Measurements from ENCODE around the gene CBLC.

The CBLC gene

DNA sequence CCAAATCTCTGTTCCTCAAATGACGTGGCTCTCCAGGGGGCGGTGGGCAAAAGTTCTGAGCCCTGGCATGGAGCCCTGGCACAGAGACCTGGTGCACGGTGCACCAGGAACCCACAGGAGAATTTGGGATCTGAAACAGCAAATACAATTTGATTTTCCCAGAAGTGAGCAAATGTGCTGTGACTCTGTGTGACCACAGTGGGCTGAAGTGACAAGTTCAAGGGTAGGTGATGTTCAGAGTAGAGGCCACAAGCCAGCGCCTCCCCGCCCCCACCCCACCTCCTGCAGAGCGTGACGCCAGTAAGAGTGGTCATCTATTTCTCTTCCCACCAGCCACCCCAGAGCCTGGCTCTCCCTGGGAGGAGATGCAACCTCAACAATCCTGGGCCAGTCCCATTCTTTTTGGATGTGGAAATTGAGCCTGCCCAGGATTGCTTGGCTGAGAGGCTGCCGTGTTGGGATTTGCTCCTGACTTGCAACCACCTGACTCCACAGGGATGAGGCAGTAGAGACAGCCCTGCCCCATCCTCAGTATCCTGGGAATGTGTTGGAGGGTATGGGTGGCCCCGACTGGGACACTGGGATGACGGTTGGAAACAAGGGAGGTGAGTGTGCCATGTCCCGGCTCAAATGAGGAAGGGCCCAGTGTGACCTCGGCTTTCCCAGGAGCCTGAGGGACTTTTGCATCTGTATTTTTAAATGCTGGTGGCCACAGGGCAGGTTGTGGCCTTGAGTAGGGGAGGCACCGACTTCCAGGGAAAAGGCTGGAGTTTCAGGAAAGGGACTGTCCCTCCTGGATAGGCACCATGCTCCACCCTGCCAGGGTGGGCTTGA is 40.2 kb upstream of the CBLC start:
- no peak overlapping the region for H4K8ac ChIP-seq (ENCODE audit: low read depth, low read length)
- no CpG with 5 or more reads among the region's 13 CpGs for whole genome bisulfite sequencing, 2 donors (ENCODE audit: extremely low coverage in 2 of 2, insufficient read length in 2 of 2, insufficient replicate concordance in 1 of 2)
- H3K36me3 ChIP-seq (replicated peaks in 1 of 2; ENCODE audit: control insufficient read depth in 2 of 2, insufficient read depth in 2 of 2, low read length in 2 of 2), result no peaks in the 10 kb centered on the region
- H3K27ac ChIP-seq (replicated peaks; ENCODE audit: low read length), result no peak overlapping the region
- no peak overlapping the region for H2BK120ac ChIP-seq (ENCODE audit: low read depth, low read length)
- H2AK5ac ChIP-seq (ENCODE audit: low read depth, low read length), result no peak overlapping the region
- H3K4me3 ChIP-seq (ENCODE audit: low read length in 2 of 2), result no peak overlapping the region
- DNase-seq (ENCODE audit: low spot score), result no peak
- H3K14ac ChIP-seq (ENCODE audit: low read length), result no peak overlapping the region
- peaks cover 2 to 5% of the 10 kb centered on the region in 2 donors for H3K4me1 ChIP-seq (ENCODE audit: control insufficient read depth in 2 of 2, insufficient read depth in 1 of 2, low read depth in 1 of 2, low read length in 2 of 2)
- H2BK12ac ChIP-seq (ENCODE audit: low read length), result no peak overlapping the region
- H3K18ac ChIP-seq (ENCODE audit: low read length), result peak overlapping the region; percentile 6
- H3K79me1 ChIP-seq (ENCODE audit: low read depth, low read length), result no peaks in the 10 kb centered on the region
- H3K23ac ChIP-seq (ENCODE audit: low read depth, low read length, poor library complexity), result no peak overlapping the region
- no peak overlapping the region for H2BK15ac ChIP-seq (ENCODE audit: low read length)
- peaks cover 0 to 21% (median 0%) of the 10 kb centered on the region in 3 experiments for H3K27me3 ChIP-seq (ENCODE audit: control insufficient read depth in 3 of 3, insufficient read depth in 3 of 3, low read depth in 1 of 3, low read length in 3 of 3)
- H3K9me3 ChIP-seq (replicated peaks in 1 of 2; ENCODE audit: control insufficient read depth in 2 of 2, insufficient read depth in 1 of 2, low read depth in 1 of 2, low read length in 2 of 2), result peaks cover 0 to 1% of the 10 kb centered on the region in 2 donors
- H3K9ac ChIP-seq (ENCODE audit: low read depth, low read length, poor library complexity), result no peak overlapping the region
- H3K4me2 ChIP-seq (ENCODE audit: insufficient read depth, low read length, poor library complexity, severe bottlenecking), result no peak overlapping the region
- H2AFZ ChIP-seq (ENCODE audit: low read length), result no peak overlapping the region
- no peak overlapping the region for H3K4ac ChIP-seq (ENCODE audit: low read length)
- no peak overlapping the region for H4K91ac ChIP-seq (ENCODE audit: low read depth, low read length, poor library complexity)
- H2BK5ac ChIP-seq (ENCODE audit: low read length), result no peak overlapping the region

DNA sequence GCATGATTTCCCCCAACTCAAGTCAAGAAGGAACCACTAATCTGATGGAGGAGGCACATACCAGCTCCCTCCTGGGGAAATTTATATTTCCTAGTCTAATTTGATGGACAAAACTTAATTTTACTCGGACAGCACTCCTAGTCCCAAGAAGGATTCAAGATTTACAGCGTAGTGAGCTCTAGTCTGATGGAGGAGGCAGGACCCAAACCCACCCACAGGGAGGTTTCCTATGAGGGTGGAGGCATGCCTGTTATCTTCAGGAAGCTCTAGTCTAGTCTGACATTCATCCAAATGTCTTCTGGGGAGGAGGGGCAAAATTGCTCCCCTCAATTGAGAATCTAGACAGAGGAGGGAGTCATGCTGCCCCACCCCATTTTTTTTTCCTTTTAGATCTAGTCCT is 39.6 kb upstream of the CBLC start:
- no peak overlapping the region for H2BK120ac ChIP-seq (ENCODE audit: low read depth, low read length)
- no peak overlapping the region for H2BK12ac ChIP-seq (ENCODE audit: low read length)
- H2AK5ac ChIP-seq (ENCODE audit: low read depth, low read length), result no peak overlapping the region
- H3K36me3 ChIP-seq (replicated peaks in 1 of 2; ENCODE audit: control insufficient read depth in 2 of 2, insufficient read depth in 2 of 2, low read length in 2 of 2), result no peaks in the 10 kb centered on the region
- WGBS, 2 donors (ENCODE audit: extremely low coverage in 2 of 2, insufficient read length in 2 of 2, insufficient replicate concordance in 1 of 2), result no CpG with 5 or more reads among the region's 2 CpGs
- no peak overlapping the region for H3K14ac ChIP-seq (ENCODE audit: low read length)
- no peak overlapping the region for H3K4me2 ChIP-seq (ENCODE audit: insufficient read depth, low read length, poor library complexity, severe bottlenecking)
- H3K4me3 ChIP-seq (ENCODE audit: low read length in 2 of 2), result no peak overlapping the region
- no peak overlapping the region for H2BK15ac ChIP-seq (ENCODE audit: low read length)
- no peak overlapping the region for H3K23ac ChIP-seq (ENCODE audit: low read depth, low read length, poor library complexity)
- H3K27ac ChIP-seq (replicated peaks; ENCODE audit: low read length), result no peak overlapping the region
- peaks cover 4 to 5% of the 10 kb centered on the region in 2 donors for H3K4me1 ChIP-seq (ENCODE audit: control insufficient read depth in 2 of 2, insufficient read depth in 1 of 2, low read depth in 1 of 2, low read length in 2 of 2)
- H3K27me3 ChIP-seq (ENCODE audit: control insufficient read depth in 3 of 3, insufficient read depth in 3 of 3, low read depth in 1 of 3, low read length in 3 of 3), result peaks cover 0 to 21% (median 0%) of the 10 kb centered on the region in 3 experiments
- DNase-seq (ENCODE audit: low spot score), result no peak
- H3K9ac ChIP-seq (ENCODE audit: low read depth, low read length, poor library complexity), result no peak overlapping the region
- H4K8ac ChIP-seq (ENCODE audit: low read depth, low read length), result no peak overlapping the region
- no peak overlapping the region for H3K18ac ChIP-seq (ENCODE audit: low read length)
- peaks cover 0 to 1% of the 10 kb centered on the region in 2 donors for H3K9me3 ChIP-seq (replicated peaks in 1 of 2; ENCODE audit: control insufficient read depth in 2 of 2, insufficient read depth in 1 of 2, low read depth in 1 of 2, low read length in 2 of 2)
- H2BK5ac ChIP-seq (ENCODE audit: low read length), result no peak overlapping the region
- no peaks in the 10 kb centered on the region for H3K79me1 ChIP-seq (ENCODE audit: low read depth, low read length)
- H2AFZ ChIP-seq (ENCODE audit: low read length), result no peak overlapping the region
- no peak overlapping the region for H4K91ac ChIP-seq (ENCODE audit: low read depth, low read length, poor library complexity)
- H3K4ac ChIP-seq (ENCODE audit: low read length), result no peak overlapping the region

DNA sequence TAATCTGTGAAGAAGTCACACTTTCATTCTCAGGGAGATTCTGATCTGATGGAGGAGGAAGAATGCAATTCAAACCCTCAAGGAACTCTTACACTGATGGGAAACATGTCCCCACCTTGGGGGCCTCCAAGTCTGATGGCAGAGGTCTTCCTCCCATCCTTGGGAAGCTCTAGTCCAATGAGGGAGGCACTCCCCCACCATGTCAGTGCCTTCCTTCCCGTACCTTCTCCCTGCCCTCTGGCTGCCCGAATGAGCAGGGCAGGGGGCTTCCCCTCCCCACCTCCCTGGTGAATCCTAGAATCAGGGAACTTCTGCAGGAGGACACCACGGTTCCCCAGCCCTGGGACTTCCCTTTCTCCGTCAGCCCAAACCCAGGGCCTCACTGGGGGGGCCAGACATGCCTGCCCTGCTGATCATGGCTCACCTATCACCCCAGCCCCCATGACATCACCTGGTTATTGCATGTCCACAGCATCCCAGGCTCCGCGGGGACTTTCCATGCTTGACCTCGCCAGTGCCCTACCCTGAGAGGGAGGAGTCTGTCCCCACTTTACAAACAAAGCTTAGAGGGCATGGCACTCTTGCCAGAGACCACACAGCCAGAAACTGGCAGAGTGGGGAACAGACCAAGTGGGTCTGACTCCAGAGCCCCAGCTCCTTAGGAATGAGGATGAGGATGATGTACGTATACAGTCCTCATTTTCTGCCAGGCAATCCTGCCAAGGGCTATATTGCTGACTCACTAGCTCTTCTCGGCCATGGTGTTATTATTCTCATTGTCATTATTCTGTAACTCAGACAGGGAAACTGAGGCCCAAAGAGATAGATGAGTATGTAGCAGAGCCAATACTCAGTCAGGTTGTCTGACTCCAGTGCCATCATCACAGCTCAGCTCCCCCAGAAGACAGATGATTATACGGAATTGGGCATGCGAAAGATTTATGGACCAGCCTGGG is 38.8 kb upstream of the CBLC start:
- H3K79me1 ChIP-seq (ENCODE audit: low read depth, low read length), result no peaks in the 10 kb centered on the region
- no peak overlapping the region for H2BK15ac ChIP-seq (ENCODE audit: low read length)
- H3K36me3 ChIP-seq (replicated peaks in 1 of 2; ENCODE audit: control insufficient read depth in 2 of 2, insufficient read depth in 2 of 2, low read length in 2 of 2), result no peaks in the 10 kb centered on the region
- H2AK5ac ChIP-seq (ENCODE audit: low read depth, low read length), result peak overlapping the region; percentile 82
- peaks cover 4 to 5% of the 10 kb centered on the region in 2 donors for H3K4me1 ChIP-seq (ENCODE audit: control insufficient read depth in 2 of 2, insufficient read depth in 1 of 2, low read depth in 1 of 2, low read length in 2 of 2)
- H2AFZ ChIP-seq (ENCODE audit: low read length), result no peak overlapping the region
- H4K91ac ChIP-seq (ENCODE audit: low read depth, low read length, poor library complexity), result no peak overlapping the region
- no peak for DNase-seq (ENCODE audit: low spot score)
- H3K14ac ChIP-seq (ENCODE audit: low read length), result no peak overlapping the region
- no peak overlapping the region for H3K27ac ChIP-seq (replicated peaks; ENCODE audit: low read length)
- no peak overlapping the region for H3K4me3 ChIP-seq (ENCODE audit: low read length in 2 of 2)
- no peak overlapping the region for H2BK120ac ChIP-seq (ENCODE audit: low read depth, low read length)
- H3K23ac ChIP-seq (ENCODE audit: low read depth, low read length, poor library complexity), result no peak overlapping the region
- no peak overlapping the region for H3K4ac ChIP-seq (ENCODE audit: low read length)
- peaks cover 0 to 21% (median 0%) of the 10 kb centered on the region in 3 experiments for H3K27me3 ChIP-seq (ENCODE audit: control insufficient read depth in 3 of 3, insufficient read depth in 3 of 3, low read depth in 1 of 3, low read length in 3 of 3)
- peak overlapping the region; percentile 21 for H3K18ac ChIP-seq (ENCODE audit: low read length)
- no peak overlapping the region for H4K8ac ChIP-seq (ENCODE audit: low read depth, low read length)
- no peak overlapping the region for H2BK12ac ChIP-seq (ENCODE audit: low read length)
- no peak overlapping the region for H3K9ac ChIP-seq (ENCODE audit: low read depth, low read length, poor library complexity)
- peaks cover 0 to 1% of the 10 kb centered on the region in 2 donors for H3K9me3 ChIP-seq (replicated peaks in 1 of 2; ENCODE audit: control insufficient read depth in 2 of 2, insufficient read depth in 1 of 2, low read depth in 1 of 2, low read length in 2 of 2)
- no peak overlapping the region for H3K4me2 ChIP-seq (ENCODE audit: insufficient read depth, low read length, poor library complexity, severe bottlenecking)
- no CpG with 5 or more reads among the region's 11 CpGs for WGBS, 2 donors (ENCODE audit: extremely low coverage in 2 of 2, insufficient read length in 2 of 2, insufficient replicate concordance in 1 of 2)
- no peak overlapping the region for H2BK5ac ChIP-seq (ENCODE audit: low read length)
